NCI-H345 (cell line): ENCODE results near the gene TMEM240.
"Not testable (repeated sequence)": the region's sequence is repeated elsewhere in the genome, so short reads cannot be mapped to it uniquely, and the experiment has no call there.

Source experiments
- DNase-seq: peaks from one replicate; lab custom pipeline; 2025; lab: John Stamatoyannopoulos, UW

Gene TMEM240

DNA sequence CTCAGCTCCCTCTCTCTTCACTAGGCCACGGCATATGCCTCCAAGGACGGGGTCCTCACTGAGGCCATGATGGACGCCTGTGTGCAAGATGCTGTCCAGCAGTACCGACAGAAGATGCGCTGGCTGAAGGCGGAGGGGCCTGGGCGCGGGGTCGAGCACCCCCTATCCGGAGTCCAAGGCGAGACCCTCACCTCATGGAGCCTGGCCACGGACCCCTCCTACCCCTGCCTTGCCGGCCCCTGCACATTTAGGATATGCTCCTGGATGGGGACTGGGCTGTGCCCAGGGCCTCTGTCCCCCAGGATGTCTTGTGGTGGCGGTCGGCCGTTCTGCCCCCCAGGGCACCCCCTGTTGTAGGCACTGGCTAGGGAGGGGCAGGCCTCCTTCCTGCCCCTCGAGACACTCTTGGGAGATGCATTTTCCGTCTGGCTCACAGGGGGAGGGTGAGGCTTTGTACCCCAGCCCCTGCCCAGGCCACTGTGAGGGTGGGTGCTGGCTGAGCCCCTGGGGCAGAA lies 44.9 kb downstream of the TMEM240 start:
- not testable (repeated sequence) for DNase-seq

DNA sequence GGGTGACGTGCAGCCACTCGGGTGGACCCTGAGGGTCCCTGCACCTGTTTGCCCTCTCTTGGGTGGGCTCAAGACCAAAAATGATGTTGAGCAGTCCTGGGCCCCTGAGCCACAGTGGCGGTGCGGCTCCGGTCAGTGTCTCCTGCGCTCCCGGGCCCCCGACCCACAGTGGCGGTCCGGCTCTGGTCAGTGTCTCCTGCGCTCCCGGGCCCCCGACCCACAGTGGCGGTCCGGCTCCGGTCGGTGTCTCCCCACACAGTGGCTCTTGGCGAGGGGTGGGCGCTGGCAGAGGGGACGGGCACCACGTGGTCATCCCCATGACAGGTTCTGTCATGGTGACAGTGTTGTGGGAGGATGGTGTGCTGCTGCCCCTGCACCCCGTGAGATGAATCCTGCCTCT lies 46.1 kb downstream of the TMEM240 start:
- not testable (repeated sequence) for DNase-seq

DNA sequence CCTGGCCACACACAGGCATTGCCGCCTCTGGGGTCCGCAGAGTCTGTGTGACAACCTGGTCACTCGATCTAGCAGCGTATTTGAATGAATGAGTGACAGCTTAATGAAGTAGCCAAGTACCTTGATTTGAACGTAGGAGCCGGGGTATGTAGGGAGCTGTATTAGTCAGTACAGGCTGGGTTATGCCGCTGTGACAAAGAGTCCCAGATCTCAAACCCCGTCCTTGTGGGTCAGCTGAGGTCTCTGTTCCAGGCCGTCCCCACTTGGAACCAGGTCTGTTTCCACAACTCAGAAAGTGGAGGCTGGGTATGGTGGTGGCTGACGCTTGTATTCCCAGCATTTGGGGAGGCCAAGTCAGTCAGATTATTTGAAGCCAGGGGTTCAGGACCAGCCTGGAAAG lies 48.8 kb downstream of the TMEM240 start:
- DNase-seq = no peak

DNA sequence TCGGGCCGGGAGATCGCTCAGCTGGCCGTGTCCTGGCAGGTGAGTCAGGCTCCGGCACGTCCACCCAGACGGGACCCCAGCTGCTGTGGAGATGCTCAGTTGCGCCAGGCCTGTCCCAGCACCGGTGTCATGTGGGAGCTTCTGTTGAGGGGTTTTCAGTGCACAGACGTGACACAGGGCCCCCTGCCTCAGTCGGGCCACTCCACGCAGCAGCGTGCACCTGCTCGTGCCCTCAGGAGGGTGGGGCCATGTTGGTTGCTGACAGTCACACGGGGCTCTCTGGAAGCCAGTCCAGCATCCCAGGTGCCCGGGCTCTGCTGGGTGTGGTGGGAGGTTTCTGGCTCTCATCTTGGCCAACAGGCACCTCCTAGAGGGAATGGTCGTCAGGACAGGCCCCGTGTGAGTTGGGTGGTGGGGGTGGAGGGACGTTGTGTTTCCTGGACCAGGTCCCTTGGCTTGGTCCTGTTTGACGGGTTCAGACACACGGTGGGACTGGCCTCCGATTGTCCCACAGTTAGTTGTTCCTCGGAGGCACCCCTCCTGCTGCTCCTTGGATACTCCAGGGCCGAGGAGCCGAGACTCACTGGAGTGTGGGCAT lies 49.7 kb downstream of the TMEM240 start:
- no peak for DNase-seq

DNA sequence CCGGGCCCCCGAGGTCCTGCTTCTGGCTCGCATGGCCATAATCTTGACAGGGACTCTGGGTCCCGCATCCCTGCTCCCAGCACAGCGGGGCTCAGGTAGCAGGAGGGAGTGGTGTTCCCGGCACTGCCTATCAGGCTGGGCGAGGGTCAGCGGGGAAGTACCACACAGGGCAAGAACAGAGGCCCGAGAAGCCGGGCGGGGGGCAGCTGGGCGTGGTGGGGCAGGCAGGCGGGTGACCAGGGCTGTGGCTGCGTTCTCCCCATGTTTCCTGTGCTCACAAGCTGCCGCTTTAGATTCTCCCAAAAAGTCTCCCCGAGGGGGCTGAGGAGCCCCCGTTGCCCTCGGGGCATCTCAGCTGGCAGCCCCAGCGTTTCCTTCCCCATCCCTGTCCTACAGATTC lies 50.6 kb downstream of the TMEM240 start:
- DNase-seq = no peak

DNA sequence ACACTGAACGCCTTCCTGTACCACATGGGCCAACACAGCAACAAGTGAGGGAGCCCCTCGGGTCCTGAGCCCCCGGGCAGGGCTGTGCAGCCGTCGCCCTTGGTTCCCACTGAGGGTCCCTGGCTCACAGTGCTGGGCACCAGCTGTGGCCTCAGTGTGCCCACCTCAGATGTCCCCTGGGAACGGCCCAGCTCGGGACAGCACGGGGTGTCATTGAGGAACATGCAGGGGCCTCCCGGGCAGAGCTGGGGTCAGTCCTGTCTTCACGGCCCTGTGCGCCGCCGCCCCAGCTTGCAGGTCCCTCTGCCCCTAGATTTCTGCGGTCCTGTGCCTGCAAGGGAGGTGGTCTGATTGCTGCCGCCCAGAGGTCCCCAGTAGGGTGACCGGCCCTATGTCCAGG lies 51.2 kb downstream of the TMEM240 start:
- no peak for DNase-seq

DNA sequence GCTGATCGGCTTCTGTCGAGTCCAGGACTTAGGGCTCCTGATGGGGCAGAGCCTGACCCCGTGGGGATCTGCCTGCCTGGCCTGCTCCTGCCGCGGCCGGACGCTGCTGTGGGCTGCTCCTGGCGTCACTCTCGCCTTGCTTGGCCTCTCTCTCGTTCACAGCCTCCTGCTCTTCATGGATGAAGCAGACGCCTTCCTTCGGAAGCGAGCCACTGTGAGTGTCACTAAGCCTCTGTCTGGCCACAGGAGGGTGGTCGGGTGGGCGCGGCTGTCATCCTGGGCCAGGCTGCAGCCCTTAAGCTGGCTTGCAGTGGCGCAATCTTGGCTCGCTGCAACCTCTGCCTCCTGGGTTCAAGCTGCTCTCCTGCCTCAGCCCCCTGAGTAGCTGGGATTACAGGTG lies 52.7 kb downstream of the TMEM240 start:
- no peak for DNase-seq

DNA sequence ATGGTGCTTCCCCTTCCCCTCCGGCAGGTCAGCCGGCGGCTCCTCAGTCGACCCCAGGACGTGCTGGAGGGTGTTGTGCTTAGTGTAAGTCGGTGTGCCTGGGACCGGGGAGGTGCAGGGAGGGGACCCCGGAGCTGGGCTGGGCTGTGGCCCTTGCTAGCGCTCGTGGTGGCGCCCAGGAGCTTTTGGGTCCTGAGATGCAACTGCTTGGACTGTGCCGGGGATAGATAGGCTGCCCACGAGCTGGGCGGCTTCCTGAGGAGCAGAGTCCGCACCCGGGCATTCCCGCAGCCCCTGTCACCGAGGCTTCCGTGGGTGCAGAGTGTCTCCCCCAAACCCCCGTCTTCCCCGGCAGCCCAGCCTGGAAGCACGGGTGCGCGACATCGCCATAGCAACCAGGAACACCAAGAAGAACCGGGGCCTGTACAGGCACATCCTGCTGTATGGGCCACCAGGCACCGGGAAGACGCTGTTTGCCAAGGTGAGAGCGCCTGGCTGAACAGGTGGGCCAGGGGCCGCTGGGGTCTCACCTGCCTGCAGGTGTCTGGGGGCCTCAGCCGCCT lies 54.6 kb downstream of the TMEM240 start:
- DNase-seq = not testable (repeated sequence)

DNA sequence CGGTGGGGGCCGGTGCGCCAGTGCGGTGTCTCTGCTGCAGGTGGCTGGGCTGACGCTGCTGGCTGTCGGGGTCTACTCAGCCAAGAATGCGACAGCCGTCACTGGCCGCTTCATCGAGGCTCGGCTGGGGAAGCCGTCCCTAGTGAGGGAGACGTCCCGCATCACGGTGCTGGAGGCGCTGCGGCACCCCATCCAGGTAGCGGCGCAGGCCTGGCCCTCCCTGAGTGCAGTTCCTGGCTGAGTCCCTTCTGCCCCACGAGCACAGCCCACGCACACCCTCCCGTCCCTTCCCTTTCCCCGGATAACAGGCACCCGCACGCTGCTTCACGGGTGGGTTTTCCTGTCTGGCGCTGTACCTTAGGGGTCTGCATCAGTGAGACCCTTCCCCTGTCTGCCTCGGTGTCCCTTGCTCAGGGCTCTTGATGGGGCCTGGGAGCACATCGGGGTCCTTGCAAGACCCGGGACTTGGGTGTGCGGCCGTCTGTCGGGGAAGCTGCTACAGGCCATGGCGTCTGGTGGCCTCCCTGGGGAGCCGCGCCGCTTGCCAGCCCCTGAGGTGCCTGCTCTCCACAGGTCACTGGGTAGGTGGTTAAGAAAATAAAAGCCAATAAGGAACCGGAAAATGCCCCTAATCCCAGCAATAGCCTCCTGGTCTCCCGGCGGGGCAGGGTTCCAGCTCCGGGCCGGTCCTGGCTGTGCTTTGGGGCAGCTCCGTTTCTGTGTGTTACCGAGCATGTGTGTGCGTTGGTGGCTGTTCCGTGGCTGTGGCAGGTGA lies 55.3 kb downstream of the TMEM240 start:
- DNase-seq = not testable (repeated sequence)
